NAMALWA (cell line): Measurements from ENCODE around the gene FADS3.
A peak's percentile ranks its signal among the peaks of the same experiment; 100 is the strongest.

Experiments
- DNase-seq: peaks from one replicate; pipeline ENCODE4 v3.0.0-alpha.2; 2015; ENCODE audit warnings: low spot score

Gene FADS3

GRCh38 chr11:61913699-61914395 lies 22.5 kb upstream of the FADS3 start:
- no peak for DNase-seq

- no peak for DNase-seq
These were observed 21.8 kb upstream of the FADS3 start for GRCh38 chr11:61912991-61913698.

DNA sequence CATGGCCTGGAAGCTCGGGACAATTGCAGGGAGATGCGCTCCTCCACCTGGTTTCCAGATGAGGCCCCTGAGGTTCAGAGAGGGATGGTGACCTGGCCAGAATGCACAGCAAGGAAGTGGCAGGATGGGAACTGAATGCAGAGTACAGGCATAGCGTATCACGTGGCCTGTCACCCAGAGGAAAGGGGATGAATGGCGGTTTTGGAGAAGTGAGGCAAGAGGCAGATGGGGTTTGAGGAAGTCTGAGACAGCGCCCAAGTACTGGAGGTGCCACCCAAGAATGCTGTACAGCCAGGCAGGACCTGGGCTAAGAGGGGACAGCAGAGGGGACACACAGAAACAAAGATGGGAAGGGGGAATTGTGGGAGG lies 21.2 kb upstream of the FADS3 start:
- DNase-seq = no peak

DNA sequence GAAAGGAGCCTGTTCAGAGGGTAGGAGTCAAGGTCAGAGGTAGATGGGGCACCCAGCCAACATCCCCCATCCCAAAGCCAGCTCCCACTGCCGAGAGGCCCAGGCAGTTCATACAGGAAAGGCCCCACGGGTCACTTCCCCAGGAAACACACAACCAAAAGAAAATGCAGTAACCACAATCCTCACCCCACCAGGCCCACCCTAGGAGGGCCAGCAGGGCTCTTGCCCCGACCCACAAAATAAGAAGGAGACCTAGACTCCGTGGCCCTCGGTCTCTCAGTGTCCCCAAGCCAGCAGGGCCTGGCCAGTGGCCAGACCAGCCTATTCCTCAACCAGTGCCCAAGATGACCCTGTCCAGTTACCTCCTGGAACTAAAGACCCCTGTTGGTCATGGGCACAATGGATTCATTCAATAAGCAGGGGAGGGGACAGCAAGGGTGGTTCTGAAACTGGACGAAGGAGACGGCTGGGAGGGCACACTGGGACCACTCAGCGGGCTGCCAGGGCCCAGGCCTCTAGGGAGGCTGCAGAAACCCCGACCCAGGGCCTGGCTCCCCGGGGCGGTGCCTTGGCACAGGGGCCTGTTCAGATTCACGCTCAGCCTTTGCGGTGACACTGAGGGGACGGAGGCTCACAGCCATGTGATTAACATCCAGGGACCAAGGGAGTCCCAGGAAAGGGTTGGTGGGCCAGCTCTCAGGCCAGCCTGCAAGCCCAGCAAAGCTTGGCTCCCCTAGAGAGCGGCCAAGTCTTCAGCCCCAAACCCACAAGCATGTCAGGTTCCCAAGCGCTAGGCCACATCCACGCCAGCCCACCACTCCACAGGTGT lies 20.6 kb upstream of the FADS3 start:
- DNase-seq = no peak

GRCh38 chr11:61911128-61911700 lies 19.9 kb upstream of the FADS3 start:
- DNase-seq = no peak

DNA sequence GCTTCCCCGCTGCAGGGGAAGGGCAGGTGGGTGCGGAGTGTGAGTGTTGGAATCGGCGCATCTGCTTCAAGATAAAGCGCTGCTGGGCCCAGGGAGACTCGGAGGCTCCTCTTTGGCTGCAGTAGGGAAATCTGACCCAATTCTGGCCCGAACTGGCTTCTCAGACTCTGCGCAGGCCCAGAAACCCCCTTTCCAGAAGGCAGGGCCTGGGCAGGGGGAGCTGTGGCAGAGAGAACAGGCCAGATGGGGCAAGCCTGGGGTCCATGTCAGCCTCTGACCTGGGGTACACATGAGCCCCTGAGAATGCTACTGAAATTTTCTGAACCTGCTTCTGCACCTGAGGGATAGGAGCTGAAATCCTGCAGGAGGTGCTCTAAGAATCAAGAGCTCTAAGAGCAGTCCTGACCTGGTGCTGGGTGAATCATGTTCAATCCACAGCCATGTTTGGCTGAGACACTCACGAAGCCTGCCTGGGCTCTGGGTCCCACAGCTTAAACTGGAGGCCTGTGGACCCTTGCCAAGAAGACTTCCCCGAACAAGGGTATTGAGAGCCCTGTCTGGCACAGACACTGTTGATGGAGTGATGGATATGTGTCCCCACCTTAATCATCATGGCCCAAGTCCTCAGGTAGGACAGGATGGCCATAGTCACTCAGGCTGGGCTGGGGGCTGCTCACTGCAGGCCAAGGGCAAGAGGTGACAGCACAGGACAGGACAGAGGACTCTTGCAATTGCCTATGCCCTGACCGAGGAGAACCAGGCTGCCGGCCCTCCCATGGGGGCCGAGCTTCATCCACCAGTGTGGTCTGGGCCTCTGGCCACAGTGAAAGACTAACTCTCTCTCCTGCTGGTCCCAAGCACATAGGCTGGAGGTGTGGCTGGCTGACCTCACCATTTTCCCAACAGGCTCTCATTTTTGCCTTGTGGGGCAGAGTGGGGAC lies 19.1 kb upstream of the FADS3 start:
- DNase-seq = no peak

DNA sequence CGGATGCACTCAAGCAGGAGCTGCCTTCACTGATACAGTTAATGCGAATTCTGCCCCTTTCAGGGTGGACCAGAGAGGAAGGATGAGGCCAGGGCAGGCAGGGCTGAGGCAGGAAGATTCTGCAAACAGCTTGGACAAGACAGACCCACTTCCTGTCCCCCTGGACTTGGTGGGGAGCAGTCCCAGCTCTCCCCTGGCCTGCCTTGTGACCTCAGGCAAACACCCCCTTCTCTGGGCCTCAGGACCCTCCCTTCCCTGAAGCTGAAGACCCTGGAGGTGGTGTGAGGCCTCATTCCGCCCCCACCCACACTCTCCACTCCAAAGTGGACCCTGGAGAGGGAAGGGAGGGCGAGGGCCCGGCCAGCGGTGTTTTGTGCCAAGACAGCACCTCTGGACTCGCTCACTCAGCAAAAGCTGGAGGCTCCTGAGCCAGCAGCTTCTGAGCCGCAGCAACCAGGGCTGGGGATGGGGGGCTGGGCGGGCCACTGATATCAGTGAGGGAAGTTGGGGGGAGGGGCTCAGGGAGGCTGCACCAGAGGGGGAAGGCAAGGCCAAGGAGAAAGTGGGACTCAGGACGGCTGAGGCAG lies 17.5 kb upstream of the FADS3 start:
- no peak for DNase-seq

- no peak for DNase-seq
These were observed 16.8 kb upstream of the FADS3 start for GRCh38 chr11:61907871-61908729.

DNA sequence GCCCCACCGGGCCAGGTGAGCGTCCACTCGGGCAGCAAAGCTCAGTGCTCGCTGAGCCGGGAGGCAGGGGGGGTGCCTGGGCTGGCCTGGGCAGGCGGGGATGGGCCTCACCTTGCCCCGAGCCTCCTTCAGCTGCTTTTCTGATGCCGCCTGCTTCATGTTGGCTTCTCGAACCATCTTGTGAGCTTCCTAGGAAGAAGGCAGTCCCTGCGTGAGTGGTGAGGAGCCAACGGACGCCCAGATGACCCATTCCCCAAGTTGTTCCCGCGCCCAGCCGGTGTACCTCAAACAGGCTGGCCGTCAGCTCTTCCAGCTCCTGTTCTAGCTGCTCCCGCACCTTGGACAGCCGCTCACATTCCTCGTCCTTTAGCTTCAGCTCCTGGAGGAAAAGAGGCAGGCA lies 15.9 kb upstream of the FADS3 start:
- no peak for DNase-seq

GRCh38 chr11:61906522-61906909 lies 15.2 kb upstream of the FADS3 start:
- DNase-seq = no peak

GRCh38 chr11:61905801-61906521 lies 14.6 kb upstream of the FADS3 start:
- no peak for DNase-seq

DNA sequence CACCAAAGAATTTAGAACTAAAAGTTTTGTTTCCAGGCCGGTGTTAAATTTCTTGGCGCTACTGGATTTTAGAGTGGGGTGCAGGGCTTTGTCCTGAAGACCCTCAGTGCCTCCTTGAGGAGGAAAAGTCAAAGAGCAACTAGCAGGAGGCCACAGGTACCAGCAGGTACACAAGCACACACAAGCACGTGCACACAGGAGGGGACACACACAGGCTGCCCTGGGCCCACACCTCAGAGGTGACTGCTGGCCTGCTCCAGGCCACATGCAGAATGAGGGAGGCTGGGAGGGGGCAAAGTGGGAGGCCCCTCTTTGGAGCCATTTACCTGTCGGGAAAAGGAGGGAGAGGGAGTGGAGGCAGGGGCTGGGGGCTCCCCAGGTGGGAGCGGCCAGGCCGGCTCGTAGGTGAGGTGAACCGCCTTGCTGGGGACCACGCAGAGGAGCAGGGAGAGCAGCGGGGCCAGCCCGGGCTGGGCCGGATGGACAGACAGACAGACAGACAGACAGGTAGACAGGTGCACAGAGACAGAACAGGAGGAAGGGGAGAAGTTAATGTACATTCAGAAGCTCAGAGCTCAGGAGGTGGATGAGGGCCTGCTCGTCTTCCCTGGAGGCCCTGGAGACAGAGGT lies 13.8 kb upstream of the FADS3 start:
- DNase-seq = no peak

GRCh38 chr11:61904539-61905048 lies 13.2 kb upstream of the FADS3 start:
- no peak for DNase-seq

DNA sequence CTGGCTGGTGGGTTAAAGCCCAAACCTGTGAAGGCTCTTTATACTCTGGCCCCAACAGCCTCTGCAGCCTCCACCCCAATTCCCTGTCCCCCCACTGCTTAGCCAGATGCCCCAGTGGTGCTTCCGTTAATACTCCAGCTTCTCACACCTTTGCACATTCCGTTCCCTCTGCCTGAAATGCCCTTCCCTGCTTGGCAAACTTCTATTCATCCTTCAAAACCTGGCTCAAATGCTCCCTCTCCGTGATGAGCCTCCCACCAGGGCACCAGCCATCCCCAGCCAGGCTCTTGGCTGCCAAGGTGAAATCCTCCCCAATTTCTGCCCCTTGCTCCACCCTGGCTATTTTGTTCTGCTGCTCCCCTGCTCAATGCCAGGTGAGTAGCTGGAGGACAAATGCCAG lies 12.5 kb upstream of the FADS3 start:
- no peak for DNase-seq

- no peak for DNase-seq
These were observed 11.0 kb upstream of the FADS3 start for GRCh38 chr11:61902313-61902712.

DNA sequence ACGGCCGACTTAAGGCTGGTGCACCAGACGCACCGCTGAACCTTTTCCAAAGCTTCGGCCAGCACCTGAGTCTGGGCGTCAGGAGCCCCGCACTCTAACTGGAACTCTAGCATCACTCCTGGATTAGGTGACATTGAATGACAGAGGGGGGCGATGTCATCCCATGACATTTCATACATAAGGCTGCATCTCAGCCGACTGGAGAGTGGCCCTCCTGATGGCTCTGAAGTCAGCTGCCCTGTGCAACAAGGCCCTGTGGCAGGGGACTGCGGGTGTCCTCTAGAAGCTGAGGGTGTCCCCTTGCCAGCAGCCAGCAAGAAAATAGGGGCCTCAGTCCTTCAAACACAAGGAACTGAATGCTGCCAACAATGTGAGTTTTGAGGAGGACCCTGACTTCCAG lies 10.1 kb upstream of the FADS3 start:
- DNase-seq = no peak

DNA sequence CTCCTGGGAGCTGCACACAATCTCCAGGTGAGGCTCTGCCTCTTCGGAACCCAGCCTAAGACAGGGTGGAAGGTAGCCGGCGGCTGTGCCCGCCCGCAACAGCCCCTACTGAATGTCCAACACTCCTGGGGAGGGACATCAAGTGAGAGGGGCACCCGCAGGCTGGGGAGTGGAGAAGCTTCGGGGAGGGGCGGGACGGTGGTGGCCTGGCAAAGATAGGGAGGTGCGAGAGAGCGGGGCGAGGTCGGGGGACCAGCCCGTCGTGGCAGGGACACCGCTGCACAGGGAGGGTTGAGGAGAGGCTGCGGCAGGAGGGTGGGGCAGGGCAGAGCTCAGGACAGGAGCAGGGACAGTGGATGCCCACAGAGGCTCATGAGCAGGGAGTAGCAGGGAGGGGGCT lies 8.9 kb upstream of the FADS3 start:
- DNase-seq = no peak

DNA sequence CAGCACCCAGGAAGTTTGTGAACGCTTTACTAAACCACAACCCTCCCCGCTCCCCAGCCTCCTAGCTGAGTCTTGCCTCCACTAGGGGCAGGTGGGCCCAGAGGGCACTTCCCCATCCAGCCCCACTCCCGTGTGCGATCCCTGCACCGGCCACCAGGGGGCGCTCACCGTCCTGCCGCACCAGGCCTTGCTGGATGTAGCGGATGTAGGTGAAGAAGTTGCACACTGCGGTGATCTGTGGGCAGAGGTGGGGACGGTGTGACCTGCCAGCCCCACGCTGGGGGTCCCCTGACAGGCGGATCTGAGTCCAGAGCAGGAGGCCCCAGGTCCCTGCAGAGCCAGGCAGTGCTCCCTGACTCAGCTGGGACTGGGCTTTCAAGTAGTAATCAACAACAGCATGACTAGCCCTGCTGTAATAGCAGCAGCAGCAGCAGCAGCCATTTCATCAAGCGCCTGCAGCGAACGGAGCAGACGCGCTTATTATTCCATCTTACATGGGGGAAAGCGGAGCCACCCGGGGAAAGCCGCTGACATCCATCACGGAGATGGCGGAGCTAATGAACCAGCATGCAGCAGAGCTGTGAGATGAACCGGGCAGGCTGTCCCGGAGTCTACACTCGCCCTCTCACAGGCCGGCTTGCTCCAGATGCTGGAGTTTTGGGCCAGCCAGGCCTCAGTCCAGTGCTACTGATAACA lies 7.9 kb upstream of the FADS3 start:
- DNase-seq = peak; percentile 95
